Measurements from ENCODE around the gene PTTG1.

Gene PTTG1

DNA sequence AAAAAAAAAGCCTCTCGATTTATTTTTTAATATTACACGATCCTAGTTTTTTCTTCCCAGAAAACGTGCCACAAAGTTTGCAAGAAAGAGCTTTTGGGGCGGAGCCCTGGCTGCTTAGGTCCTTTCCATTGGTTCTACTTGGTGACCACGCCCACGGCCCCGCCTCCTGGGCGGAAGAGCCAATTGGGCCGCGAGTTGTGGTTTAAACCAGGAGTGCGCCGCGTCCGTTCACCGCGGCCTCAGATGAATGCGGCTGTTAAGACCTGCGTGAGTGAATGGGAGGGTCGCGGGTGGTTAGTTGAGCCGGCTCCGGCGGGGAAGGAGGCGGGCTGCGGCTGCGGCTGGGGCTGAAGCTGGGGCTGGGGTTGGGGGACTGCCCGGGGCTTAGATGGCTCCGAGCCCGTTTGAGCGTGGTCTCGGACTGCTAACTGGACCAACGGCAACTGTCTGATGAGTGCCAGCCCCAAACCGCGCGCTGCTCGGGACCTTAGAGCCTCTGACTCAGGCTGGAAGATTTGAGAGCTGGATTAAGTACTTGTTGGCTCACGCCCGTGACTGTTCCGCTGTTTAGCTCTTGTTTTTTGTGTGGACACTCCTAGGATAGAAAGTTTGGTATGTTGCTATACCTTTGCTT lies at the start of gene PTTG1:
PTTG1 (plus strand) TSS at position 231 of the 634 bp plus-strand sequence. CDS start 458 bp downstream, outside the sequence.
- peak; percentile 83 to 85 for DNase-seq

DNA sequence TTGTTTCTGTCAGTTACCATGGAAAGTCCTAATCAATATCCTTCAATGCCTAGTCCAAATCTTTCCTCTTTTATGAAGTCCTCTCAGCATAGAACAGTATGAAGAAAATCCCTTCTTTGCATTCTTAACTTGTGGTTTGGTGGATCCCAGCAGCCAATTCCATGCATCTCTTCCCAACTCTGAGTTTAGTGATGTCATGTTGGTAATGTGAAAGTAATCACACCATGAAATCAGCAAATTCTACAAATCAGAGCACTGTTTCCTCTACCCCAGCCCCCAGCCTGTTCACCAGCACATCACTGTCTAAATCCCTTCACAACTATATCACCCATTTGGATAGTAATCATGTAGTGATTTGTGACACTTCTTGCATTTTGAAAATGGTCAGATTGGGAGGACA lies 46.5 kb upstream of the PTTG1 start:
- no peak for DNase-seq

DNA sequence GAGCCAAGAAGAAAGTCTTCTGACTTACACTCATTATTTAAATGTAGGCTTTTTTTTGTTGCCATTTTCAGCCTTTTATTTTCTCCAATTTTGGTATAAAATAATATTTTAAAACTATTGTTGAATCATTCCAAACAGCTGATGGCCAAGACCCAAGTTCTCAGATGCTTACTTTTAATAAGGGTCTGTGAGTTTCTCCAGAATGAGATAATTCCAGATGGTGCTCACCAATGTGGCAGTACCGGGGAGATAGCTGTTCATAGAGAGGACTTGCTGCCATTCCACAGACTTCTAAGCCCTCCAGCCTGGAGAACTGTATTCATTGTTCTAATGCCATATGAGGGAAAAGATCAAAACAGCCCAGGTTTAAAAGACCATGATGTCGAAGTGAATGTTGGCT lies 46.0 kb upstream of the PTTG1 start:
- no peak for DNase-seq

DNA sequence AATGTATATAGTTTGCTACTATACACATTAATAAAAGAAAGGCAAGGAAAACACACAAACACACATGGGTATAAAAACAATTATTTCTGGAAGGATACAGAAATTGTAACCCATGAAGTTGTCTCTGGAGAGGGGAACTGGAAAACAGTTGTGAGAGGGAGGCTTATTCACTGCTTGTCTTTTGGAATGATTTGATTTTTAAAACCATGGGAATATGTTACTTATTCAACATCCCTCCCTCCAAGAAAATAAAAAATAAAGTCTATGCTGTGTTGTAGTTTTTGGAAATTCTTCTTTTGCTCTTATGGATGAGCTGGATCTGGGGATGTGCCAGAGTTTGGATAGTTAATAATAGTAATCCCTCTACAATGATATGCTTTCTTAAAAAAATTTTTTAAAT lies 45.2 kb upstream of the PTTG1 start:
- no peak for DNase-seq

DNA sequence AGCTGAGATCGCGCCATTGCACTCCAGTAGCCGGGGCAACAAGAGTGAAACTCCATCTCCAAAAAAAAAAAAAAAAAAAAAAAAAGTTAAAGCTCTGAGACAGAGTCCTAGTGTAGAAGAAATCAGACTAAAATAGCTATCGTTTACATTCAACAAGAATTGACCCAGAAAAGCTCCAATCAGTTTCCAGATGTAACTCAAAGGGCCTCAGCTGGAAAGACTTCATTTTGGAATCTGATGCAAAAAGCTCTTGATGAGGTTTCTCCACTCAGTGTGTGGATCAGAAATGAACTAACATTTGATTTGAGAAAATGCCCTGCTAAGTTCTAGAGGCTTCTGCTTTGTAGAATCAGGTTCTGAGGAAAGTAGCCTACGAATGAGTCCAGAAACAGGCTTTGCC lies 44.0 kb upstream of the PTTG1 start:
- DNase-seq: no peak

DNA sequence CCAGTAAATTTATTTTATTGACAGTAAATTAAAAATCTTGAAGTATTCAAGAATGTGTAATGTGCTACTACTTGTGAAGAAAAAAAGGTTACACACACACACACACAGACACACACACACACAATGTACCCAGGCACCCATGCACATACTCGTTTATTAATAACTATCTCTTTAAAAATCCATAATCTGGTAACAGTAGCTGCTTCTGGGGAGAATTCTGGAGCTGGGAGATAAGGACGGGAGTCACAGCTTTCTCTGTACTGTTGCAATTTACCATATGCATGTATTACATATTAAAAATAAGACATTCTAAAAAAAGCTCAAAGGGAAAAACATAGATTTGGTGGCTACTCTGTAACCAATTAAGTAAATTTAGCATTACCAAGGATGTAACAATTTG lies 43.3 kb upstream of the PTTG1 start:
- DNase-seq: no peak

DNA sequence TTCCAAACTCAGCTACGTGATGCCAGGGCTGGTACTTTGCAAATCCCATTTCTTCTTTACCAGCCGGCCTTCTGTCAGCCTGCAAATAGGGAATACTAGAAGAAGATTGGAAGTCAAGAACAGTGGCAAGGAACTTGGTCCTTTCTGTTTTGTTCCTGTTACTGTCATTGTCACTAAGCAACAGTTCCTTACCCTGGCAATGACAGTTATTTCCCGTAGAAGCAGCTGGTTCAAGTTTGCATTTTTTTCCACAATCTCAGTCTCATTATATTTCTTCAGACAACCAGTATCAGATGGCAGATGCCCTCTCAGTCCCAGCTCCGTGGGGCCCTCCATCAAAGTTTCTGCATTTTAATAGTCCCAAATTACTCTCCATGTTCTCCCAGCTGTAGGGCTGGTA lies 42.1 kb upstream of the PTTG1 start:
- no peak for DNase-seq

DNA sequence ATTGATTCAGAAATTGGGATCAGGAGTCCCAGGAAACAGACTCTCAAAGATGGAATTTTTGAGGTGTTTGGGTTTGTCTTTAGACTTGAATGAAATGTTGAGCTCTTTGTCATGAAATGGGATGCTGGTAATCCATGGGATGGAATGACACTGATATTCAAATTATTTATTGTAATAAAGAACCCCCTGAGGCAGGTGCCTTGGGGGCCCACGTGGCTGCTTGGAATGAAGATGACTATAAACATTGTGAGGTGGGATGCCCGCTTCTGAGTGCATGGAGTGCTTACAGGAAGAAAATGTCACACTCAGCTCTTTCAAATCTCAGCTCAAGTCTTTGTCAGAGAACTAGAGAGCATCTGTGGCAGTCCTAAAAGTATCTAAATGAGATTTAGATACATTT lies 41.6 kb upstream of the PTTG1 start:
- DNase-seq: no peak

DNA sequence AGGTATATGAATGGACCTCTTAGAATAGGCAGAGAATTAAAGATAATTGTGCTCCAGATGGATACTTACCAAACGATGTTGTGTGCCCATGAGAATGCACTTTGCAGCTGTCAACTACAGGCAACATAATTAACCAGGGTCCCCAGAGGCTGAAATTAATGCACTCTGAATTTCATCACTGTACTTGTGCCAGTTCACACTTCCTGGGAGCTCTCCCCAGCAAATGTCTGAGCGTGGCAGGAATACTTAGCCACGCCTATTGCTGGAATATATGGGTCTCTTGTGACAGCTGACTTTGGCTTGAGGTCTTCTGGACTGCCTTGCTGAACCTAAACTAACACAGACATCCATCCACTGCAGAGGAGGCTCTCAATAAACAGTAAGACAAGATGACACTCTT lies 39.3 kb upstream of the PTTG1 start:
- no peak for DNase-seq

DNA sequence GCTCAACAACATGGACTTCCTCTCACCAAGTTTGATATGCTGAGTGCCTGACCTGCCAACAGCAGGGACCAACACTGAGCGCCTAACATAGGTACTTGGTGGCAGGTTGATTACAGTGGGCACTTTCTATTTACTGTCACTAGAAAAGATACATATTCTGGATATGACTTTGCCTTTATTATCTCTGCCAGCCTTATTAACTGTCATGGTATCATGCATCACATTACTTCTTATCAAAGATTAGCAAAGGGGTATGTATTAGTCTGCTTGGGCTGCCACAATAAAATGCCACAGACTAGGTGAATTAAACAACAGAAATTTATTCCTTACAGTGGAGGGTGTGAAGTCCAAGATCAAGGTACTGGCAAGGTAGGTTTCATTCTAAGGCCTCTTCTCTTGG lies 37.0 kb upstream of the PTTG1 start:
- no peak for DNase-seq

DNA sequence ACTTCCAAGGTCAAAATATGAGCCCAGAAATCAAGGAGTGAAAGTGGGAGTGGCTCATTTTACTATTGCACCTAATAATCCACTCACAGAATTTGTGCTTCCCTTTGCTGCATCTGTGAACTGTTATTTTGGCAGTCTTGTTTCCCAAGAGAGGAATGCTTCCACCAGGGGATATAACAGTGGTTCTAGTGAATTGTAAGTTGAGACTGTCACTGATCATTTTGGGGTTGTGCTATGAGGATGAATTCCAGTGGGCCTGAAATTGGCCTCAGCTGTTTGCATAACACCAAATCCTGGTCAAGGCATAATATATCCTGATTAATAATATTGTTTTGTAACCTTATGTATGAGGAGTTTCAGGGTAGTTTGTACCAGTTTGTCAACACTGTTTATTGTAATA lies 36.2 kb upstream of the PTTG1 start:
- no peak for DNase-seq

DNA sequence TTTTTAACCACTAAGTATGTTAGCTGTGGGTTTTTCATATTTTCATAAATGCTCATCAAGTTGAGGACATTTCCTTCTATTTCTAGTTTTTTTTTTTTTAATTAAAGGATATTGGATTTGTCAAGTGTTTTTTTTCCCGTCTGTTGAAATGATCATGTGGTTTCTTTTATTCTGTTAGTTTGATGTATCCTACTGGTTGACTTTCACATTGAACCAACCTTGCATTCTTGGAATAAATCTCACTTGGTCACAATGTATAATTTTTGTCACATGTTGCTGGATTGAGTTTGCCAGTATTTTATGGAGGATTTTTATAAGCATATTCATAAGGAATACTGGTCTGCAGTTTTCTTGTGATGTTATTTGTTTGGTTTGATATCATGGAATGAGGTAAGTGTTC lies 34.2 kb upstream of the PTTG1 start:
- DNase-seq: no peak

DNA sequence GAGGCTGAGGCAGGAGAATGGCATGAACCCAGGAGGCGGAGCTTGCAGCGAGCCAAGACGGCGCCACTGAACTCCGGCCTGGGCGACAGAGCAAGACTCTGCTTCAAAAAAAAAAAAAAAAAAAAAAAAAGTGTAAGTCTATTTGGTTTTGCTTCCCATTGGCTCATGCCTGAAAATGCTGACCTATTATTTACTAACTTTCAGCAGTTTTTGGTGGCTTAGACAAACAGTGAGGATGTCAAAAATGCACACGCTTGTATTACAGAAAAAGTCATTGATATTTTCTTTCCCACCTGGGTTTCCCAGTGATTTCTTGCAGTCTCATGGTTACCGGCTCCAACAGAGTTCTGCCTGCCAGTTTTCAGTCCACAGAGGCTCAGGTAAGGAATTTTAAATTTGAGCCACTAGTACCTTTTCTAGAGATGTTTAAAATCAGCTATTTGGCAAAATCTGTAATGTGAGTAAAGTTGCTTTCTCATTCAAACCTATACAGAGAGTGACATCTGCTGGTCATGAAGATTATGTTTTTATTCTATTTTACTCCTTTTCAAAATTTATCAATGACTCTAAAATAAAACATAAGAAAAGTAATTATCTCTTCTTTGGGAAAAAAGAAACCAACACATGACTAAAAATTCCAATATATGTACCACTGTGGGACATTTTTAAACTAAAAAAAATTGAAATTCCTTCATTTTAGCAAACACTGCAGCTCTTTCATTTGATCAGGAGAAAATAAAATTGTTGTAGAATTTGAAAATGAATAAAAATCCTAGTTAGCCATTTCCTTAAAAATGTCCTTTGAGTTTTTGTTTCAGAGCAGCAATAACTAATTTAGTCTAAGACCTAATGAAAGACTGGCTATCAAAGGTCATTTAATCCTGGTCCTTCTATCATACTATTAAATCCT lies 30.6 kb upstream of the PTTG1 start:
- no peak for DNase-seq

DNA sequence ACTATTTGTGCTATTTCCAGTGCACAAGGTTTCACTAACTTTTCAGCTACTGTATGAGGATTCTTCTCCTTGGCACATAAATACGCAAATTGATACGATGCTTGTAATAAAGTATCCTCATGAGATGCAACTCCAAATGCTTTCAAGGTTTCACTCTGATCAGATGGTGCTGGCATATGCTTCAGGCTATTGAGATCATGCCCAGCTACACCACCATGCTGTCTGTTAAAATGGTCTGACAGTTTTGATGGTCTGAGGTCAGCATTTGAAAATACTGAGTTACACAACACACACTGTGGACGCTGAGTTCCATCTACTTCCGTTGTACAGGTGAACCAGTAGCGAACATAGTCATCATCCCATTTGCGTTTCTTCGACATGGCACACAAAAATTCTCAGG lies 26.5 kb upstream of the PTTG1 start:
- DNase-seq: no peak

DNA sequence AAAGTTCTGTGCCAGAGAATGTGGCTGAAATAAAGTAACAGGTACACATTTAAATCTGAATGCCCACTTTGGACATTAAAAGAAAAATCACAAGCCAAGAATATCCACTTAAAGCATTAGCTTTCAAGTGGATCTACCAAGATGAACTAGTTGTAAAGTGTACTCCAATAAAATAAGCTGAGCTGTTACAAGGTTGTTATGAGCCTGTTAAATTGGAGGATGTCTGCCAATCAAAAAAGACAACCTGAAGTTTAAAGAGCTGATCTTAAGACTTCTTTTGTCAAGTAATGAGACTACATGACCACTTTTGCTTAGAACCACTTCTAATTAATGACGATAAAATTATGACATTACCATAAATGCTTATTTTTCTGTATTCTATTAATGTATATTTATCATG lies 24.2 kb upstream of the PTTG1 start:
- no peak for DNase-seq

DNA sequence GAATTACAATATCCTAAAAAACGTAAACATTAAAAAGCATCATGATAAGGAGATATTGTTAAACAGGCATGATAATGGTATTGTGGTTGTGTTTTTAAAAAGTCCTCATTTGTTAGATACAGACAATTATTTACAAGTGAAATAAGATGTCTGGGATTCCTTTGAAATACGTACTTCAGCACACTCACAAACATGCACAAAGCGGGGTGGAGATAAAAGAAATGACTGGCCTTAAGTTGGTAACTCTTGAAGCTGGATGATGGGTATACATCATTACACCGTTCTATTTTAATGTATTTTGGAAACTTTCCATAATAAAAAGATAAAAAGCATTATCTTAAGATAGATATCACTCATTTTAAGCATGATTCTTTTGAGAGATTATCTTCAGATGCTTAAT lies 22.8 kb upstream of the PTTG1 start:
- no peak for DNase-seq

DNA sequence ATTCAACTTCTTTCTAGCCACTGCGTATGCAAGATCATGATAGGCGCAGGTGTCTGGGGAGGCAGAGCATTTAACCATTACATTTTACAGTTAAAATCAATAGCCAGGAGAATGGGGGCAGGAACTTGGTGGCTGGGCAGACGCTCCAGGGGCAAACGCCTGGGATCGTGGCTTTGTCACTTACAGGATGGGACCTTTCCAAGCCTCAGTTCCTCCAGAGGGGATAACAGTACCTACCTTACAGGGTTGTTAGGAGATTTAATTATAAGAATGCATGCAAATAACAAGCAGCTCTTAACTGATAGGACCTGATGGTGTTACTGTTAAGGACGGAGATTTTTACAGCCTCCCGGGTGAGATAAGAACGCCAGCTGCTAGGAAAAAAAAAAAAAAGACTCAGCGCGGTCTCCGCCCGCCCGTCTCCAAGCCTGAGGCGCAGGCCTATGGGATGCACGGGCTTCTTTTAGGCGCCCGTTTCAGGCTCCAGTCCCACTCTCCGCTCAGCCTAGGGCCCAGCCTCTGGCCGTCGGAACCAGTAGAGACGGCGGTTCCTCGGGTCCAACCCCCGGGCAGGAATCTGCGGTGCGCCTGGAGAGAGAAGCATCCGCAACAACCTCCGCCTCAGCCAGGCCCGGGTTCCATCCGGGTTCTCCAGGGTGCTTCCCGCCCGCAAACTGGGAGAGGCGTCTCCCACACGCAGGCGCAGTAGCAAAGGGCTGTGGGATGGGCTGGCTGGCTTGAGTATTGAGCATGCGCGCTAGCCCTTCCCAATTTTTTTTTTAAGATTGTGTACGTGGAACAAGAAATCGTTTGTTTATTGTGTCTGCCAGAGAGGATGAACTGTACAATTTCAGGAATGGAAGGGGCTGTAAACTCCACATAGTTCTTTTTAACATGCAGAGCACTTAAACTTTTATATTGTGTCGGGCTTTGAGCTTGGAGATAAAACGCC lies 22.0 kb upstream of the PTTG1 start, which contains the start of gene FAM200C:
FAM200C (minus strand) TSS at position 653 of the 952 bp plus-strand sequence. CDS start 4,564 bp downstream, outside the sequence.
- DNase-seq: peak; percentile 34 to 41

DNA sequence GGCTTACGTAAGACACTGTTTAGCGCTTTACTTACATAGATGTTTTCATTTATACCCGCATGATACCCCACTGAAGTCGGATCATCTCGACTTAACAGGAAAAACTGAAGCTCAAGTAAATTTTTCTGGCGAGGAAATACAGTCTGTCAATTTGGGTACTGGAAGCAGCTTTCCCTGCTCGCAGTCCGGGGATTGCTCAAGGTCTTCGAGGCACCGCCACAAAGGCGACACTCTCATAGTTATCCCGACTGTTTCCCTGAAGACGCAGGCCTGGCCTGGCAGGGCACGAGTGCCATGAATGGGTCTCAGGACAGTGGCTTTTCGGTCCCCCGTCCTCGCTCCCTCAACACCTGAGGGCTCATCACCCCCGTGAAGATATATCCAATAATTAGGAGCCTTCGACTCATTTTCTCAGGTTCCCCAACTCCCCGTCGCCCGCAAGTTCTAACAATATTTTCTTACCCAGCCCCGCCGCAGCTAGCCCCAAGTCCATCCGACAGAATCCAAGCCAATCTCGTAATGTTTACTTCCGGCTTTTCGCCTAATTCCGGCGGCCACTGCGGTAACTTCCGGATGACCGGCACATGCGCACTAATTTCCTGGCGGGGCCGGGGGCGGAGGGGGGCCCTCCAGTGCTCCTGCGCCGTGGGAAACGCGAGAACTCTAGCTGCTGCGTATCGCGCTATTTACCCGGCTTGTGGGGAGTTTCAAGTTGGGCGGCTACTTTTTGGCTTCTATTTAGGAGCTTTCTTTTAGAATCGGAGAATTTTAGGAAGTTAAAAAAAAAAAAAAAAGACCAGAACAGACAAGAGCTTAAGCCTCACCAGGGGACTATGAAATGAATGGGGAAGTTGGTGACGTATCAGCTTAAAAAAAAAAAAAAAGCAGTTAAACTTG lies 2.8 kb upstream of the PTTG1 start, which contains the start of gene SLU7:
SLU7 (minus strand) TSS at position 521 of the 897 bp plus-strand sequence. CDS start 3,787 bp downstream, outside the sequence.
- DNase-seq: peak; percentile 91

DNA sequence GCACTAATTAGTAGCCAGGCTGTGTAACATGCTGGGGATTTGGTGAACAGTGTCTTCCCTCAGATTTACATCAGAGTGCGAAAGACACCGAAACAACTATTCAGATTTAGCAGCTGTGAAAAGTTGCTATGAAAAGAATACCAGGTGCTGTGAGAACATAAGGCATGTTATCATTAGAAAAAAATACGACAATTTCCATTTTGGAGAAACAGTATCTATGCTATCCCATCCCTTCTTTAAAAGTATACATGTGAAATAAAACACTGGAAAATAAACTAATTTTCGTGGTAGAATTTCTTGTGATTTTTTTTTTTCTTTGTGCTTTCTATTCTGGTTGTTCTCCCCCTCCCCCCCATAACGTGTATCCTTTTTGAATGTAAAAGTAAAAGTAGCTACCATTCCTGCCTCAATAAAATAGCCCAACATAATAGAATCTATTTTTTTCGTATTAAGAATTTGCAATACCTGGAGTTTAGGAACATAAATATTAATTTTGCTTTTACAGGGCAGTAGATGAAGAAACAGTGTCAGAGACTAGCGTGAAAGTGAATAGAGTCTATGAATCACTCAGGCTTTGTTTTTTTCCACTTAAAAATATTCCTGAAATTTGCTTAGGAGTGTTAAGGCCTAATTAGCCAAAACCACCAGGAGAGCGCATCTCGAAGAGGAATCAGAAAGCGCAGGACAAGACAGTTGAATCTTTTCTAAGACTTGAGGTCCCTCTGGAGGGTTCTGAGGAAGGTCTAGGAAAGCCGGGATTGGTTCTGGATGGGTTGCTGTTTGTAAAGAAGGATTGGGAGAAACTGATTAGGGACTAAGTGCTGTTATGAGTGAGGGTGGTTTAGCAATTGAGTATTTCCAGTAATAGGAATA lies 2.0 kb upstream of the PTTG1 start:
- DNase-seq: no peak

DNA sequence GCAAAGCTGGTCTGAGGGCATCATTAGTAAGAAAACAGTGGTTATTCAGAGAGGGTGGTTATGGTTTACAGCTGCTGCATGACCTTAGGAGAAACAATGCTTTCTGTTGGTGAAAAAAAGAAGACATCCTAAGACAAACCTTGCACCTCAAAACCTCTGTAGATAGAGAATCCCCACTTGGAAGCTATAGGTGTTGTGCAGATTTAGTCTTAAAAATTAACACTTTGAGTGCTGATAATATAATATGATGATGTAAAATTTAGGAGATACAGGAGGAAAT lies 1.4 kb upstream of the PTTG1 start:
- DNase-seq: no peak

DNA sequence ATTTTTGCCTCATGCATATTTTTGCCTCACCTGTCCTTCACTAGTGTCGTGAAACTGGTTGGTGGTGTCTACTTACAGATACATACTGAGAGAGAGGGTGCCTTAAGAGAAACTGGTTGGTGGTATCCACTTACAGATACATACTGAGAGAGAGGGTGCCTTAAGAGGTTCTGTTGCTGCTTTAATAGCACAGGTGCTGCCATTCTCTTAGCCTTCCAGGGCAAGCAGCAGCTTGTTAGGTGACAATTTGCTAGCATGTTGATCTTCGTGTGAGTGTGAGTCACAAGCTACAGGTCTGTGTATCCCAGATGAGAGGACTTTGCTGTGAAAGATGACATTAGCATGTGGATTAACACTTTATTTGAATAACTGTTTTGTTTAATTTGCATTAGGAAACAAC lies 1.4 kb downstream of the PTTG1 start:
- no peak for DNase-seq
